Measurements from ENCODE around the gene IQGAP2.

DNA sequence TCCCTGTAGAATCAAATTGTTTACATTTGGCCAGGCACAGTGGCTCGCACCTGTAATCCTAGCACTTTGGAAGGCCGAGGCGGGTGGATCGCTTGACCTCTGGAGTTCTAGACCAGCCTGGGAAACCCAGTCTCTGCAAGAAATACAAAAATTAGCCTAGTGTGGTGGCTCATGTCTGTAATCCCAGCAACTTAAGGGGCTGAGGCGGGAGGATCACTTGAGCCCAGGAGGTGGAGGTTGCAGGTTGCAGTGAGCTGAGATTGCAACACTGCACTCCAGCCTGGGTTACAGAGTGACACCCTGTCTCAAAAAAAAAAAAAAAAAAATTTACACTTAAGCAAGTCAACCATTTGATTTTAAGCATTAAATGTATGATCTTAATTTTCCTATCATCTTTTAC is 17.5 kb upstream of the IQGAP2 start:
- TF ChIP-seq, protein P1, sequence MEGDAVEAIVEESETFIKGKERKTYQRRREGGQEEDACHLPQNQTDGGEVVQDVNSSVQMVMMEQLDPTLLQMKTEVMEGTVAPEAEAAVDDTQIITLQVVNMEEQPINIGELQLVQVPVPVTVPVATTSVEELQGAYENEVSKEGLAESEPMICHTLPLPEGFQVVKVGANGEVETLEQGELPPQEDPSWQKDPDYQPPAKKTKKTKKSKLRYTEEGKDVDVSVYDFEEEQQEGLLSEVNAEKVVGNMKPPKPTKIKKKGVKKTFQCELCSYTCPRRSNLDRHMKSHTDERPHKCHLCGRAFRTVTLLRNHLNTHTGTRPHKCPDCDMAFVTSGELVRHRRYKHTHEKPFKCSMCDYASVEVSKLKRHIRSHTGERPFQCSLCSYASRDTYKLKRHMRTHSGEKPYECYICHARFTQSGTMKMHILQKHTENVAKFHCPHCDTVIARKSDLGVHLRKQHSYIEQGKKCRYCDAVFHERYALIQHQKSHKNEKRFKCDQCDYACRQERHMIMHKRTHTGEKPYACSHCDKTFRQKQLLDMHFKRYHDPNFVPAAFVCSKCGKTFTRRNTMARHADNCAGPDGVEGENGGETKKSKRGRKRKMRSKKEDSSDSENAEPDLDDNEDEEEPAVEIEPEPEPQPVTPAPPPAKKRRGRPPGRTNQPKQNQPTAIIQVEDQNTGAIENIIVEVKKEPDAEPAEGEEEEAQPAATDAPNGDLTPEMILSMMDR (IDR thresholded peaks at IDR 0.05), result no peak
- TF ChIP-seq POLR2A (IDR thresholded peaks at IDR 0.05), result no peak
